IMR-90 (cell line): Measurements from ENCODE around the gene NAV2. TPM values are rescaled to one million over a fixed set of nuclear protein-coding genes. Genes with fewer than 3 reads are reported as not detected.

Experiments
- ATAC-seq: fragments of 200-7000 bp; cut with Tn5 transposase; 2 replicates; pipeline ENCODE4 v1.9.1; 2020; ENCODE audit warnings: low read depth, mild to moderate bottlenecking, moderate library complexity
- BruUV-seq: library from RNA; stranded (reverse); fragments of 400-500 nt; replicated peaks from 2 replicates; lab custom pipeline; 2021; lab: Mats Ljungman, UMichigan
- CTCF ChIA-PET: fragments of 300-600 bp; formaldehyde crosslinking; extraction: SDS; loops from one replicate; lab custom pipeline; 2021; ENCODE audit warnings: antibody characterized with exemption; lab: Yijun Ruan, JAX
- POLR2A ChIA-PET: fragments of 300-600 bp; sonication (Branson Sonifier 250); formaldehyde crosslinking; loops from one replicate; lab custom pipeline; 2022; ENCODE audit warnings: antibody characterized with exemption; ENCODE audit not compliant: unreplicated experiment; lab: Charles Lee
- DNase-seq: peaks from one replicate; pipeline ENCODE4 v3.0.0; 2013
- H2AFZ ChIP-seq: replicated peaks from 2 replicates; pipeline ENCODE3; 2013; ENCODE audit warnings: low read length, mild to moderate bottlenecking; ENCODE audit not compliant: poor library complexity
- H2AK5ac ChIP-seq: 2 replicates; pipeline ENCODE4 v1.6.1; 2013; ENCODE audit warnings: low read depth, low read length, inconsistent platforms
- H2AK9ac ChIP-seq: replicated peaks from 2 replicates; pipeline ENCODE3; 2013; ENCODE audit warnings: mild to moderate bottlenecking, low read depth, low read length, moderate library complexity; ENCODE audit not compliant: poor library complexity
- H2BK120ac ChIP-seq: 2 replicates; pipeline ENCODE4 v1.6.1; 2013; ENCODE audit warnings: low read depth, low read length, inconsistent platforms
- H2BK15ac ChIP-seq: 3 replicates; pipeline ENCODE4 v1.6.1; 2013; ENCODE audit warnings: low read depth, low read length, inconsistent platforms
- H2BK20ac ChIP-seq: 2 replicates; pipeline ENCODE4 v1.6.1; 2013; ENCODE audit warnings: low read depth, mild to moderate bottlenecking, inconsistent platforms, low read length, moderate library complexity
- H2BK5ac ChIP-seq: 2 replicates; pipeline ENCODE4 v1.6.1; 2013; ENCODE audit warnings: mild to moderate bottlenecking, low read depth, low read length, inconsistent platforms; ENCODE audit not compliant: poor library complexity, severe bottlenecking
- H3K14ac ChIP-seq: replicated peaks from 2 replicates; pipeline ENCODE4 v1.6.1; 2013; ENCODE audit warnings: low read depth, low read length, inconsistent platforms
- H3K18ac ChIP-seq: 2 replicates; pipeline ENCODE4 v1.6.1; 2013; ENCODE audit warnings: low read depth, low read length, control low read depth
- H3K23ac ChIP-seq: 2 replicates; pipeline ENCODE4 v1.6.1; 2013; ENCODE audit warnings: low read depth, low read length, inconsistent platforms
- H3K27ac ChIP-seq: 2 replicates; pipeline ENCODE4 v1.5.1; 2013; ENCODE audit warnings: mild to moderate bottlenecking, control low read depth, low read length; ENCODE audit not compliant: insufficient read depth
- H3K27me3 ChIP-seq: 2 replicates; pipeline ENCODE4 v1.6.1; 2013; ENCODE audit warnings: low read length; ENCODE audit not compliant: control insufficient read depth, insufficient read depth
- H3K36me3 ChIP-seq: 2 replicates; pipeline ENCODE4 v1.6.1; 2013; ENCODE audit warnings: low read length, mixed read lengths; ENCODE audit not compliant: control insufficient read depth, insufficient read depth
- H3K4ac ChIP-seq: 2 replicates; pipeline ENCODE4 v1.6.1; 2013; ENCODE audit warnings: low read depth, low read length, inconsistent platforms
- H3K4me1 ChIP-seq: 2 replicates; pipeline ENCODE4 v1.6.1; 2013; ENCODE audit warnings: low read length, mixed read lengths; ENCODE audit not compliant: control insufficient read depth, insufficient read depth
- H3K4me2 ChIP-seq: 2 replicates; pipeline ENCODE4 v1.6.1; 2013; ENCODE audit warnings: low read depth, mild to moderate bottlenecking, control low read depth, low read length, moderate library complexity
- H3K4me3 ChIP-seq: 2 replicates; pipeline ENCODE4 v1.5.1; 2013; ENCODE audit warnings: low read depth, mild to moderate bottlenecking, control low read depth, low read length, moderate library complexity; ENCODE audit not compliant: insufficient read depth
- H3K56ac ChIP-seq: 2 replicates; pipeline ENCODE4 v1.6.1; 2013; ENCODE audit warnings: low read length, inconsistent platforms; ENCODE audit not compliant: insufficient read depth; ENCODE audit errors: extremely low read depth
- H3K79me1 ChIP-seq, 2 experiments: 2 replicates each; pipeline ENCODE4 v1.6.1; 2013; ENCODE audit warnings: low read length in 2 of 2, inconsistent platforms in 1 of 2, low read depth in 1 of 2
- H3K9ac ChIP-seq: 2 replicates; pipeline ENCODE4 v1.6.1; 2013; ENCODE audit warnings: low read depth, low read length, control low read depth
- H3K9me1 ChIP-seq: 2 replicates; pipeline ENCODE4 v1.6.1; 2013; ENCODE audit warnings: low read length, inconsistent platforms; ENCODE audit not compliant: insufficient read depth
- H3K9me3 ChIP-seq: 2 replicates; pipeline ENCODE4 v1.6.1; 2013; ENCODE audit warnings: low read length; ENCODE audit not compliant: control insufficient read depth, insufficient read depth
- H4K20me1 ChIP-seq: 2 replicates; pipeline ENCODE4 v1.6.1; 2013; ENCODE audit warnings: low read length, inconsistent platforms; ENCODE audit not compliant: insufficient read depth
- H4K5ac ChIP-seq: 2 replicates; pipeline ENCODE4 v1.6.1; 2013; ENCODE audit warnings: mild to moderate bottlenecking, low read depth, low read length, control low read depth
- H4K8ac ChIP-seq, 2 experiments: 2 replicates each; pipeline ENCODE4 v1.6.1; 2013; ENCODE audit warnings: low read depth in 2 of 2, low read length in 2 of 2, control low read depth in 1 of 2, inconsistent platforms in 1 of 2
- H4K91ac ChIP-seq: 2 replicates; pipeline ENCODE4 v1.6.1; 2013; ENCODE audit warnings: low read depth, low read length, inconsistent platforms; ENCODE audit not compliant: insufficient read depth
- MAZ ChIP-seq: IDR thresholded peaks from 2 replicates; pipeline ENCODE4 v1.6.1; 2012; ENCODE audit warnings: low read depth, mild to moderate bottlenecking, low read length, improper control_type of control experiment, moderate library complexity, borderline replicate concordance
- RCOR1 ChIP-seq: IDR thresholded peaks from 2 replicates; pipeline ENCODE4 v1.6.1; 2012; ENCODE audit warnings: mild to moderate bottlenecking, low read length, improper control_type of control experiment; ENCODE audit not compliant: insufficient replicate concordance
- WGBS, 2 experiments: methylation state at CpG; one replicate each; pipeline versions ENCODE4 v1.1.5 to v1.1.7; 2013; ENCODE audit warnings: missing lambda C conversion rate in 2 of 2; ENCODE audit not compliant: insufficient read length in 1 of 2; ENCODE audit errors: extremely low coverage in 2 of 2; 5-methylcytosine and 5-hydroxymethylcytosine counted together
- dilution Hi-C: fragments of 300-500 bp; cut with HindIII; formaldehyde crosslinking; loops from one replicate; pipeline ENCODE4 v1.14.3; 2018; ENCODE audit warnings: low sequenced_read_pairs; ENCODE audit not compliant: unreplicated experiment
- in situ Hi-C: fragments of 300-500 bp; cut with MboI; formaldehyde crosslinking; loops from 3 replicates; pipeline ENCODE4 v1.14.3; 2019; ENCODE audit warnings: low sequenced_read_pairs, inconsistent platforms, mixed read lengths
- intact Hi-C: fragments of 100-400 bp; cut with micrococcal nuclease; formaldehyde crosslinking; loops from 2 replicates; pipeline ENCODE4 v1.10.0; 2022
- polyA plus RNA-seq, 3 experiments: library from polyadenylated mRNA; depleted of rRNA; stranded (reverse); fragments of >200 nt; gene quantifications; 2 replicates each; pipeline ENCODE4 v1.2.3, GENCODE V29; 2012; ENCODE audit warnings: low replicate concordance in 1 of 3
- total RNA-seq: library from RNA; depleted of rRNA; stranded (reverse); fragments of >200 nt; gene quantifications from 2 replicates; pipeline ENCODE4 v1.2.3, GENCODE V29; 2012
- TF ChIP-seq, protein P1 (sequence below): conservative IDR thresholded peaks from 2 replicates; pipeline ENCODE4 v1.5.1; 2012; ENCODE audit warnings: mild to moderate bottlenecking, low read depth, low read length, improper control_type of control experiment

The NAV2 gene
- total and polyA plus RNA-seq, 2 of the 4 experiments (the other 2 are of a cell fraction): 4.5 to 12.6 TPM

DNA sequence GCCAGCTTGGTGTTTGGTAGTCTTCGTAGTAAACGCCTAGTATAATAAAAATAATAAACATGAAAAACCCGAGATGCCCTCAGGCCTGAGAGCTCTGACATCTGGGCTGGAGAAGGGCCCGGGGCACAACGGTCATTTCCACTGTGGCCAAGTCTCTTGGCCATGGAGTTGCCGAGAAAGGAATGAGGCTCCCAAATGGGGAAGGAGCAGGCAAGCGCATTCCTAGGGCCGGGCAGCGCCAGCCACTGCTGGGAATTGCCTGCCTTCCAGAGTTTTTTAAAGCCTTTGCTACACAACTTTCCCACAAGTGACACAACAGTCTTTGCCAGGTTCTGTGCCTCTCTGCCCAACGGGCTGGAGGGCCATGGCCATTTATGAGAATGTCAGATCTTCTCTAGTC is 103.4 kb downstream of the NAV2 start:
- no peak overlapping the region for H2AK5ac ChIP-seq
- no peak overlapping the region for H4K8ac ChIP-seq
- no peak overlapping the region for H3K14ac ChIP-seq
- peaks cover 69% of the 10 kb centered on the region for H4K20me1 ChIP-seq
- no TSS peak for BruUV-seq
- H3K9ac ChIP-seq: no peak overlapping the region
- peaks cover 59 to 65% of the 10 kb centered on the region in 2 experiments for H3K79me1 ChIP-seq
- no peak overlapping the region for H3K18ac ChIP-seq
- no peak for ATAC-seq
- H2BK120ac ChIP-seq: no peak overlapping the region
- no peak overlapping the region for H2BK15ac ChIP-seq
- no peak overlapping the region for H2BK5ac ChIP-seq
- H3K4me1 ChIP-seq: peaks cover 2% of the 10 kb centered on the region; the same call in 1 of the 2 replicates
- H2AFZ ChIP-seq: no peak overlapping the region
- no peak overlapping the region for H4K5ac ChIP-seq
- H3K56ac ChIP-seq: no peak overlapping the region
- no peaks in the 10 kb centered on the region for H3K36me3 ChIP-seq
- intact Hi-C loops: no loop called here
- no peaks in the 10 kb centered on the region for H3K27me3 ChIP-seq
- no peak overlapping the region for H4K91ac ChIP-seq
- H2AK9ac ChIP-seq: no peak overlapping the region
- no peak overlapping the region for H3K4me2 ChIP-seq
- dilution Hi-C loops: no loop called here
- TF ChIP-seq MAZ (no peak), RCOR1 (no peak)
- TF ChIP-seq, protein P1, sequence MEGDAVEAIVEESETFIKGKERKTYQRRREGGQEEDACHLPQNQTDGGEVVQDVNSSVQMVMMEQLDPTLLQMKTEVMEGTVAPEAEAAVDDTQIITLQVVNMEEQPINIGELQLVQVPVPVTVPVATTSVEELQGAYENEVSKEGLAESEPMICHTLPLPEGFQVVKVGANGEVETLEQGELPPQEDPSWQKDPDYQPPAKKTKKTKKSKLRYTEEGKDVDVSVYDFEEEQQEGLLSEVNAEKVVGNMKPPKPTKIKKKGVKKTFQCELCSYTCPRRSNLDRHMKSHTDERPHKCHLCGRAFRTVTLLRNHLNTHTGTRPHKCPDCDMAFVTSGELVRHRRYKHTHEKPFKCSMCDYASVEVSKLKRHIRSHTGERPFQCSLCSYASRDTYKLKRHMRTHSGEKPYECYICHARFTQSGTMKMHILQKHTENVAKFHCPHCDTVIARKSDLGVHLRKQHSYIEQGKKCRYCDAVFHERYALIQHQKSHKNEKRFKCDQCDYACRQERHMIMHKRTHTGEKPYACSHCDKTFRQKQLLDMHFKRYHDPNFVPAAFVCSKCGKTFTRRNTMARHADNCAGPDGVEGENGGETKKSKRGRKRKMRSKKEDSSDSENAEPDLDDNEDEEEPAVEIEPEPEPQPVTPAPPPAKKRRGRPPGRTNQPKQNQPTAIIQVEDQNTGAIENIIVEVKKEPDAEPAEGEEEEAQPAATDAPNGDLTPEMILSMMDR: no peak
- H3K9me3 ChIP-seq: no peaks in the 10 kb centered on the region
- H3K9me1 ChIP-seq: peaks cover 9% of the 10 kb centered on the region; the same call in 1 of the 2 replicates
- ChIA-PET CTCF (interaction anchor here (0.6 kb wide), 1 partner anchor 858 kb away, joined by 3 read pairs; no protein-coding TSS in a partner anchor), POLR2A (no interaction called here)
- H3K4ac ChIP-seq: no peak overlapping the region
- no peak overlapping the region for H2BK20ac ChIP-seq
- H3K27ac ChIP-seq: no peak overlapping the region
- in situ Hi-C loops: no loop called here
- DNase-seq: no peak
- 51% methylated on average over 4 of the region's 10 CpGs; no CpG with 5 or more reads in 1 of the 2 experiments for WGBS, 2 experiments
- H3K23ac ChIP-seq: no peak overlapping the region
- no peak overlapping the region for H3K4me3 ChIP-seq
